Liver (tissue), 9 donors: ENCODE data around the gene TBC1D10B. TPM values are rescaled to one million over a fixed set of nuclear protein-coding genes. Genes with fewer than 3 reads are reported as not detected.

Experiments
- DNase-seq: peaks from one replicate; pipeline ENCODE4 v3.0.0-alpha.2; 2017; ENCODE audit warnings: low spot score
- H3K27ac ChIP-seq, 2 donors: one replicate each; pipeline ENCODE4 v1.7.0; 2013; ENCODE audit warnings: inconsistent platforms in 2 of 2, low read length in 2 of 2, control low read depth in 1 of 2, low read depth in 1 of 2, mild to moderate bottlenecking in 1 of 2
- H3K27me3 ChIP-seq, 4 donors: one replicate each; pipeline versions ENCODE4 v1.6.1 to v1.7.0; 2013; ENCODE audit warnings: low read length in 3 of 4, inconsistent platforms in 1 of 4, mild to moderate bottlenecking in 1 of 4, moderate library complexity in 1 of 4; ENCODE audit not compliant: control insufficient read depth in 4 of 4, insufficient read depth in 4 of 4
- H3K36me3 ChIP-seq, 4 donors: one replicate each; pipeline versions ENCODE4 v1.6.1 to v1.7.0; 2013; ENCODE audit warnings: low read length in 3 of 4, mild to moderate bottlenecking in 3 of 4, low read depth in 1 of 4, moderate library complexity in 1 of 4; ENCODE audit not compliant: control insufficient read depth in 4 of 4, insufficient read depth in 3 of 4
- H3K4me1 ChIP-seq, 4 donors: one replicate each; pipeline versions ENCODE4 v1.6.1 to v1.7.0; 2013; ENCODE audit warnings: low read length in 3 of 4, mild to moderate bottlenecking in 3 of 4, moderate library complexity in 1 of 4; ENCODE audit not compliant: control insufficient read depth in 4 of 4, insufficient read depth in 4 of 4
- H3K4me3 ChIP-seq, 3 donors: one replicate each; pipeline versions ENCODE4 v1.6.1 to v1.7.0; 2013; ENCODE audit warnings: low read length in 3 of 3, control low read depth in 1 of 3, low read depth in 1 of 3, mild to moderate bottlenecking in 1 of 3
- H3K9ac ChIP-seq, 2 donors: one replicate each; pipeline ENCODE4 v1.7.0; 2013; ENCODE audit warnings: low read length in 2 of 2, mild to moderate bottlenecking in 2 of 2, moderate library complexity in 2 of 2, control low read depth in 1 of 2, low read depth in 1 of 2
- H3K9me3 ChIP-seq, 4 donors: one replicate each; pipeline versions ENCODE4 v1.6.1 to v1.7.0; 2013; ENCODE audit warnings: low read length in 3 of 4; ENCODE audit not compliant: control insufficient read depth in 4 of 4
- ATF3 ChIP-seq: IDR thresholded peaks from 2 replicates; pipeline ENCODE4 v1.6.1; 2016; ENCODE audit warnings: antibody characterized with exemption
- CTCF ChIP-seq: fragments of 150-350 bp; IDR thresholded peaks from 2 replicates; pipeline ENCODE4 v1.5.1; 2017; ENCODE audit warnings: improper control_type of control experiment, low read depth, low read length; ENCODE audit not compliant: missing input control
- EGR1 ChIP-seq, 2 donors: IDR thresholded peaks; 2 replicates each; pipeline ENCODE4 v1.6.1; 2016 to 2018; ENCODE audit warnings: antibody characterized with exemption in 2 of 2, low read depth in 2 of 2
- FOXA1 ChIP-seq: IDR thresholded peaks from 2 replicates; pipeline ENCODE4 v1.6.1; 2016; ENCODE audit warnings: antibody characterized with exemption
- FOXA2 ChIP-seq: IDR thresholded peaks from 2 replicates; pipeline ENCODE4 v1.6.1; 2016; ENCODE audit warnings: antibody characterized with exemption
- HNF4A ChIP-seq, 2 donors: conservative IDR thresholded peaks; 2 replicates each; pipeline ENCODE4 v1.6.1; 2016; ENCODE audit warnings: antibody characterized with exemption in 2 of 2, mild to moderate bottlenecking in 2 of 2
- HNF4G ChIP-seq: IDR thresholded peaks from 2 replicates; pipeline ENCODE4 v1.6.1; 2016; ENCODE audit warnings: antibody characterized with exemption
- JUND ChIP-seq, 2 donors: IDR thresholded peaks; 2 replicates each; pipeline ENCODE4 v1.6.1; 2016; ENCODE audit warnings: antibody characterized with exemption in 2 of 2
- MAX ChIP-seq: IDR thresholded peaks from 2 replicates; pipeline ENCODE4 v1.6.1; 2016; ENCODE audit warnings: antibody characterized with exemption
- NR2F2 ChIP-seq: IDR thresholded peaks from 2 replicates; pipeline ENCODE4 v1.6.1; 2016; ENCODE audit warnings: antibody characterized with exemption
- RAD21 ChIP-seq, 2 donors: IDR thresholded peaks; 2 replicates each; pipeline ENCODE4 v1.6.1; 2016; ENCODE audit warnings: antibody characterized with exemption in 2 of 2, mild to moderate bottlenecking in 2 of 2
- REST ChIP-seq: IDR thresholded peaks from 2 replicates; pipeline ENCODE4 v1.6.1; 2016; ENCODE audit warnings: antibody characterized with exemption, mild to moderate bottlenecking
- RXRA ChIP-seq, 2 donors: IDR thresholded peaks; 2 replicates each; pipeline ENCODE4 v1.6.1; 2017 to 2018; ENCODE audit warnings: antibody characterized with exemption in 2 of 2, mild to moderate bottlenecking in 1 of 2
- SP1 ChIP-seq: IDR thresholded peaks from 2 replicates; pipeline ENCODE4 v1.6.1; 2018; ENCODE audit warnings: antibody characterized with exemption, mild to moderate bottlenecking
- TAF1 ChIP-seq: conservative IDR thresholded peaks from 2 replicates; pipeline ENCODE4 v1.6.1; 2016; ENCODE audit warnings: antibody characterized with exemption, mild to moderate bottlenecking
- YY1 ChIP-seq: IDR thresholded peaks from 2 replicates; pipeline ENCODE4 v1.6.1; 2016; ENCODE audit warnings: antibody characterized with exemption, mild to moderate bottlenecking
- ZBTB33 ChIP-seq: IDR thresholded peaks from 2 replicates; pipeline ENCODE4 v1.6.1; 2016; ENCODE audit warnings: antibody characterized with exemption
- WGBS: extraction: QIAGEN DNeasy Blood & Tissue Kit; methylation state at CpG from one replicate; pipeline ENCODE4 v1.1.7; 2013; 5-methylcytosine and 5-hydroxymethylcytosine counted together
- polyA plus RNA-seq, 2 donors: library from polyadenylated mRNA; stranded (reverse) in 1 of 2; unstranded in 1 of 2; fragments of 200-250 nt in 1 of 2; fragments of >200 nt in 1 of 2; fragmentation: Nextera tagmentation in 1 of 2; extraction: Ambion mirVana in 1 of 2; gene quantifications; one replicate each; pipeline versions ENCODE4 v1.2.1 to v1.2.3, GENCODE V29; 2013 to 2015
- total RNA-seq, 2 donors: library from RNA; depleted of rRNA; stranded (reverse); fragments of >200 nt; gene quantifications; one replicate each; pipeline ENCODE4 v1.2.3, GENCODE V29; 2014
- donor health status: healthy.
- donor health status: healthy.
- donor health status: healthy.
- donor health status: healthy.
- donor health status: healthy.

Gene TBC1D10B
- total and polyA plus RNA-seq, 4 donors, result 3.6 to 16.5 (median 12.6) TPM

GRCh38 chr16:30356401-30357084 lies 13.8 kb downstream of the TBC1D10B start (continued):
- no peak for TF ChIP-seq HNF4G
- no peak for TF ChIP-seq CTCF

- Histone ChIP-seq H3K9ac (peak overlapping the region in 1 of 2 donors; percentile 85), H3K27me3 (no peaks in the 10 kb centered on the region), H3K9me3 (no peaks in the 10 kb centered on the region), H3K27ac (peak overlapping the region; percentile 88 to 96), H3K4me1 (peaks cover 12 to 64% (median 52%) of the 10 kb centered on the region in 4 donors), H3K36me3 (peaks cover 4 to 23% (median 14%) of the 10 kb centered on the region in 4 donors), H3K4me3 (peak overlapping the region; percentile 66 to 85 (median 70))
- TF ChIP-seq ATF3 (no peak), ZBTB33 (no peak), SP1 (no peak), TAF1 (no peak), HNF4A (conservative IDR thresholded peaks at IDR 0.05) (no peak), FOXA2 (no peak), NR2F2 (no peak), JUND (IDR thresholded peaks at IDR 0.05) (no peak)
- no peak for DNase-seq
- WGBS, result 50% methylated on average over 7 of the region's 7 CpGs
These were observed 14.4 kb downstream of the TBC1D10B start for GRCh38 chr16:30355954-30356308.

GRCh38 chr16:30355144-30355953 lies 14.9 kb downstream of the TBC1D10B start, which contains the start of gene CD2BP2:
Gene CD2BP2, minus strand, starts transcription at chr16:30355308. Its CDS starts 627 bp downstream, at chr16:30354681.
- Histone ChIP-seq H3K9me3 (no peaks in the 10 kb centered on the region), H3K9ac (peak within 1 kb of the TSS; percentile 26 to 85), H3K36me3 (peaks cover 4 to 23% (median 15%) of the 10 kb centered on the region in 4 donors), H3K4me3 (peak within 1 kb of the TSS; percentile 66 to 87 (median 85)), H3K4me1 (peaks cover 12 to 66% (median 52%) of the 10 kb centered on the region in 4 donors), H3K27ac (peak within 1 kb of the TSS; percentile 88 to 96), H3K27me3 (no peaks in the 10 kb centered on the region)
- DNase-seq, result peak; percentile 88
- WGBS, result under 1% methylated on average over 45 of the region's 45 CpGs
- TF ChIP-seq MAX (peak; percentile 99), HNF4A (conservative IDR thresholded peaks at IDR 0.05) (peak; percentile 64 to 83), ZBTB33 (peak; percentile 68), RXRA (IDR thresholded peaks at IDR 0.05) (peak; percentile 62 to 75), NR2F2 (peak; percentile 83), RAD21 (IDR thresholded peaks at IDR 0.05) (peak; percentile 6 to 60), YY1 (peak; percentile 97), ATF3 (peak; percentile 79), JUND (IDR thresholded peaks at IDR 0.05) (peak; percentile 69 to 85), SP1 (peak; percentile 69), FOXA1 (peak; percentile 19), HNF4G (peak; percentile 54), REST (peak; percentile 82), FOXA2 (no peak), EGR1 (IDR thresholded peaks at IDR 0.05; ENCODE audit: low read depth in 2 of 2) (peak; percentile 99)
